GM12878 (cell line): ENCODE results near the gene WDR31. TPM values are rescaled to one million over a fixed set of nuclear protein-coding genes. Genes with fewer than 3 reads are reported as not detected.

ENCODE experiments used
- ATAC-seq: fragments of 200-7000 bp; cut with Tn5 transposase; 3 replicates; pipeline ENCODE4 v1.9.1; 2020; ENCODE audit warnings: mild to moderate bottlenecking, moderate library complexity
- BruUV-seq: library from RNA; stranded (reverse); fragments of 400-500 nt; replicated peaks from 2 replicates; lab custom pipeline; 2021; lab: Mats Ljungman, UMichigan
- CTCF ChIA-PET: fragments of 300-600 bp; sonication (Branson Sonifier 250); formaldehyde crosslinking; extraction: SDS; loops from one replicate; lab custom pipeline; 2021; ENCODE audit warnings: inconsistent platforms; lab: Yijun Ruan, JAX
- POLR2A ChIA-PET: fragments of 350-600 bp; formaldehyde crosslinking; extraction: SDS; loops from one replicate; lab custom pipeline; 2021; ENCODE audit warnings: inconsistent platforms; lab: Charles Lee
- RAD21 ChIA-PET: fragments of 300-600 bp; sonication (Branson Sonifier 250); formaldehyde crosslinking; loops from one replicate; lab custom pipeline; 2023; ENCODE audit warnings: antibody characterized with exemption; ENCODE audit not compliant: unreplicated experiment; lab: Charles Lee
- SMC1A ChIA-PET: fragments of 300-600 bp; sonication (Branson Sonifier 250); formaldehyde crosslinking; loops from one replicate; lab custom pipeline; 2023; ENCODE audit not compliant: unreplicated experiment, uncharacterized antibody; lab: Charles Lee
- DNase-seq: peaks from one replicate; pipeline ENCODE4 v3.0.0-alpha.2; 2011; ENCODE audit warnings: low read depth, low spot score
- FAIRE-seq: peaks from 3 replicates; lab custom pipeline; 2011; peaks lifted over from hg19 to GRCh38; lab: Jason Lieb, UNC
- H2AFZ ChIP-seq: 2 replicates; pipeline ENCODE4 v1.6.0; 2011; ENCODE audit warnings: low read depth, low read length, control low read depth; ENCODE audit not compliant: control insufficient read depth
- H3K27ac ChIP-seq: 2 replicates; pipeline ENCODE4 v1.5.1; 2011; ENCODE audit warnings: control low read depth; ENCODE audit not compliant: control insufficient read depth, insufficient read depth
- H3K27me3 ChIP-seq, 2 experiments: replicated peaks in 1 of 2; 2 replicates each; pipeline versions ENCODE4 v1.6.0 to v1.6.1; 2011; ENCODE audit warnings: low read length in 1 of 2; ENCODE audit not compliant: control insufficient read depth in 2 of 2, insufficient read depth in 2 of 2
- H3K36me3 ChIP-seq, 2 experiments: 2 replicates each; pipeline ENCODE4 v1.5.1; 2011; ENCODE audit warnings: low read length in 1 of 2; ENCODE audit not compliant: control insufficient read depth in 2 of 2, insufficient read depth in 2 of 2
- H3K4me1 ChIP-seq: 2 replicates; pipeline ENCODE4 v1.6.1; 2011; ENCODE audit warnings: mild to moderate bottlenecking, low read length, moderate library complexity, mixed read lengths; ENCODE audit not compliant: control insufficient read depth, insufficient read depth
- H3K4me2 ChIP-seq: 2 replicates; pipeline ENCODE4 v1.6.0; 2011; ENCODE audit warnings: control low read depth; ENCODE audit not compliant: control insufficient read depth, insufficient read depth
- H3K4me3 ChIP-seq: fragments of 200-600 bp; sonication (generic); 2 replicates; pipeline ENCODE4 v1.5.1; 2016
- H3K79me2 ChIP-seq: 2 replicates; pipeline ENCODE4 v1.6.0; 2011; ENCODE audit warnings: low read length; ENCODE audit not compliant: control insufficient read depth, insufficient read depth
- H3K9ac ChIP-seq: 2 replicates; pipeline ENCODE4 v1.8.0; 2011; ENCODE audit warnings: low read length, control low read depth, mixed read lengths; ENCODE audit not compliant: control insufficient read depth, insufficient read depth
- H3K9me3 ChIP-seq: replicated peaks from 3 replicates; pipeline ENCODE4 v1.5.1; 2011; ENCODE audit warnings: mild to moderate bottlenecking, low read length; ENCODE audit not compliant: control insufficient read depth, insufficient read depth
- H4K20me1 ChIP-seq: 2 replicates; pipeline ENCODE4 v1.6.0; 2011; ENCODE audit not compliant: control insufficient read depth, insufficient read depth
- ASH2L ChIP-seq: fragments of 300-600, 200-600 bp; sonication (generic); IDR thresholded peaks from 2 replicates; pipeline ENCODE4 v1.6.1; 2017; ENCODE audit warnings: low read depth, mild to moderate bottlenecking, borderline replicate concordance
- BRCA1 ChIP-seq: IDR thresholded peaks from 2 replicates; pipeline ENCODE4 v1.6.1; 2011; ENCODE audit warnings: low read depth, low read length, improper control_type of control experiment
- CREB1 ChIP-seq: IDR thresholded peaks from 2 replicates; pipeline ENCODE4 v1.6.1; 2012; ENCODE audit warnings: low read depth, mild to moderate bottlenecking, inconsistent platforms
- HCFC1 ChIP-seq: fragments of 150-350 bp; IDR thresholded peaks from 2 replicates; pipeline ENCODE4 v1.6.1; 2014; ENCODE audit warnings: low read length
- IRF5 ChIP-seq: fragments of 450-650 bp; IDR thresholded peaks from 2 replicates; pipeline ENCODE4 v1.6.1; 2017; ENCODE audit warnings: borderline replicate concordance
- MAX ChIP-seq: IDR thresholded peaks from 2 replicates; pipeline ENCODE4 v1.6.1; 2012; ENCODE audit warnings: low read depth, low read length, improper control_type of control experiment
- MXI1 ChIP-seq: fragments of 150-350 bp; IDR thresholded peaks from 2 replicates; pipeline ENCODE4 v1.6.1; 2011; ENCODE audit warnings: low read depth, mild to moderate bottlenecking, inconsistent platforms, low read length, improper control_type of control experiment
- POLR2A ChIP-seq: IDR thresholded peaks from 2 replicates; pipeline ENCODE4 v1.6.1; 2011; ENCODE audit warnings: low read depth, mild to moderate bottlenecking, low read length
- RELB ChIP-seq: fragments of 450-650 bp; IDR thresholded peaks from 2 replicates; pipeline ENCODE4 v1.6.1; 2017; ENCODE audit warnings: low read depth, mild to moderate bottlenecking, moderate library complexity
- SMAD1 ChIP-seq: fragments of 450-650 bp; IDR thresholded peaks from 2 replicates; pipeline ENCODE4 v1.6.1; 2018; ENCODE audit warnings: mild to moderate bottlenecking, low read depth; ENCODE audit not compliant: partially characterized antibody
- SP1 ChIP-seq: IDR thresholded peaks from one replicate; pipeline ENCODE4 v1.6.1; 2011; ENCODE audit warnings: low read depth, low read length
- SREBF2 ChIP-seq: IDR thresholded peaks from 2 replicates; pipeline ENCODE4 v1.6.1; 2012; ENCODE audit warnings: mild to moderate bottlenecking, low read length
- TAF1 ChIP-seq: IDR thresholded peaks from 2 replicates; pipeline ENCODE4 v1.6.1; 2011; ENCODE audit warnings: mild to moderate bottlenecking, low read depth, low read length, borderline replicate concordance
- WGBS: methylation state at CpG from one replicate; pipeline ENCODE4 v1.1.6; 2016; ENCODE audit warnings: low lambda C conversion rate; ENCODE audit not compliant: insufficient replicate concordance, insufficient coverage; ENCODE audit errors: missing lambda C conversion rate; 5-methylcytosine and 5-hydroxymethylcytosine counted together
- in situ Hi-C: fragments of 300-500 bp; cut with MboI; formaldehyde crosslinking; loops from 9 replicates; pipeline ENCODE4 v1.14.3; 2018; ENCODE audit warnings: mixed read lengths
- intact Hi-C: fragments of 100-400 bp; cut with micrococcal nuclease; formaldehyde crosslinking; loops from one replicate; pipeline ENCODE4 v1.14.2; 2022; ENCODE audit not compliant: unreplicated experiment
- polyA plus RNA-seq, 11 experiments: library from polyadenylated mRNA; depleted of rRNA in 4 of 11; unstranded in 6 of 11; stranded (reverse) in 5 of 11; fragments of >200 nt; fragmentation: Nextera tagmentation in 4 of 11; fragmentation: Illumina TruSeq in 1 of 11; extraction: Ambion mirVana in 4 of 11; extraction: Trizol in 1 of 11; gene quantifications; 1 replicate in 1 of 11; 2 replicates in 10 of 11; pipeline versions ENCODE4 v1.2.1 to v1.2.3, GENCODE V29; 2011 to 2016; ENCODE audit warnings: inconsistent platforms in 2 of 11, missing spikeins in 2 of 11, low read depth in 1 of 11
- total RNA-seq, 4 experiments: library from RNA; depleted of rRNA in 3 of 4; stranded (reverse); fragments of >200 nt in 3 of 4; fragmentation: Illumina TruSeq in 1 of 4; extraction: Trizol in 1 of 4; gene quantifications; 2 replicates each; pipeline versions ENCODE4 v1.2.1 to v1.2.3, GENCODE V29; 2013 to 2021
- TF ChIP-seq, protein P1 (sequence below): fragments of 150-350 bp; IDR thresholded peaks from 2 replicates; pipeline ENCODE4 v1.6.1; 2014; ENCODE audit warnings: mild to moderate bottlenecking, low read depth, low read length

Gene WDR31
- total and polyA plus RNA-seq, 10 of the 15 experiments (the other 5 are each of a cell fraction or from before 2014, with no cell fraction given) = 0.26 to 1.7 (median 0.79) TPM

DNA sequence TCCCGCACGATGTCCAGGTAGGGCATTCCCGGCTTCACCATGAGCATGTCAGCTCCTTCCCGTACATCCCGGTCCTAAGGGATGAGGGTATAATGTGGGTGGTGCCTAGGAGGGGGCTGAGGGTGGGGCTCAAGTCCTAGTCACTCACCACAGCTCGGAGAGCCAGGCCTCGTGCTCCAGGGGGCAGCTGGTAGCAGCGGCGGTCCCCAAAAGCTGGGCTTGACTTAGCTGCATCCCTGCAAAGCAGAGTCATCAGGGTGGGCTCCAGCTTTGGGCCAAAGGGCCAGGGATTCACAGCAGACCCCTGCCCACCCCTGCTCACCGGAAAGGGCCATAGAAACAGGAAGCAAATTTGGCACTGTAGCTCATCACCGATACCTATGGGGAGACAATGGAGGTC is 49.4 kb upstream of the WDR31 start:
- Histone ChIP-seq H3K4me3 (no peak overlapping the region), H2AFZ (no peak overlapping the region), H3K36me3 (peaks cover 0 to 10% of the 10 kb centered on the region in 2 experiments; a peak in 3 of 4 replicates), H4K20me1 (no peaks in the 10 kb centered on the region; the same call in 1 of the 2 replicates), H3K79me2 (no peaks in the 10 kb centered on the region), H3K27me3 (no peaks in the 10 kb centered on the region), H3K9me3 (no peaks in the 10 kb centered on the region), H3K4me2 (no peak overlapping the region), H3K9ac (no peak overlapping the region), H3K27ac (no peak overlapping the region), H3K4me1 (no peaks in the 10 kb centered on the region)
- ChIA-PET SMC1A (no interaction called here), POLR2A (no interaction called here), RAD21 (no interaction called here), CTCF (no interaction called here)
- BruUV-seq = no TSS peak
- 98% methylated on average over 11 of the region's 11 CpGs for WGBS
- TF ChIP-seq SMAD1 (no peak), IRF5 (no peak), HCFC1 (no peak), SP1 (no peak), POLR2A (no peak), RELB (no peak), CREB1 (no peak), SREBF2 (no peak), BRCA1 (no peak), TAF1 (no peak), MXI1 (no peak), ASH2L (no peak), MAX (no peak)
- TF ChIP-seq, protein P1, sequence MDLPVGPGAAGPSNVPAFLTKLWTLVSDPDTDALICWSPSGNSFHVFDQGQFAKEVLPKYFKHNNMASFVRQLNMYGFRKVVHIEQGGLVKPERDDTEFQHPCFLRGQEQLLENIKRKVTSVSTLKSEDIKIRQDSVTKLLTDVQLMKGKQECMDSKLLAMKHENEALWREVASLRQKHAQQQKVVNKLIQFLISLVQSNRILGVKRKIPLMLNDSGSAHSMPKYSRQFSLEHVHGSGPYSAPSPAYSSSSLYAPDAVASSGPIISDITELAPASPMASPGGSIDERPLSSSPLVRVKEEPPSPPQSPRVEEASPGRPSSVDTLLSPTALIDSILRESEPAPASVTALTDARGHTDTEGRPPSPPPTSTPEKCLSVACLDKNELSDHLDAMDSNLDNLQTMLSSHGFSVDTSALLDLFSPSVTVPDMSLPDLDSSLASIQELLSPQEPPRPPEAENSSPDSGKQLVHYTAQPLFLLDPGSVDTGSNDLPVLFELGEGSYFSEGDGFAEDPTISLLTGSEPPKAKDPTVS = no peak
- FAIRE-seq = no peak
- no peak for ATAC-seq
- no peak for DNase-seq
- in situ Hi-C loops = no loop called here
- intact Hi-C loops = no loop called here
